HuH-7 (cell line): Measurements from ENCODE around the gene TUSC2.

Experiments
- DNase-seq: peaks from one replicate; pipeline ENCODE4 v3.0.0; 2011; ENCODE audit warnings: low spot score

Gene TUSC2

GRCh38 chr3:50327943-50328691, at the start of gene TUSC2:
TSS of gene TUSC2 (minus strand) at chr3:50328223. CDS start at chr3:50328099, 124 bp downstream.
- DNase-seq, result peak; percentile 98

DNA sequence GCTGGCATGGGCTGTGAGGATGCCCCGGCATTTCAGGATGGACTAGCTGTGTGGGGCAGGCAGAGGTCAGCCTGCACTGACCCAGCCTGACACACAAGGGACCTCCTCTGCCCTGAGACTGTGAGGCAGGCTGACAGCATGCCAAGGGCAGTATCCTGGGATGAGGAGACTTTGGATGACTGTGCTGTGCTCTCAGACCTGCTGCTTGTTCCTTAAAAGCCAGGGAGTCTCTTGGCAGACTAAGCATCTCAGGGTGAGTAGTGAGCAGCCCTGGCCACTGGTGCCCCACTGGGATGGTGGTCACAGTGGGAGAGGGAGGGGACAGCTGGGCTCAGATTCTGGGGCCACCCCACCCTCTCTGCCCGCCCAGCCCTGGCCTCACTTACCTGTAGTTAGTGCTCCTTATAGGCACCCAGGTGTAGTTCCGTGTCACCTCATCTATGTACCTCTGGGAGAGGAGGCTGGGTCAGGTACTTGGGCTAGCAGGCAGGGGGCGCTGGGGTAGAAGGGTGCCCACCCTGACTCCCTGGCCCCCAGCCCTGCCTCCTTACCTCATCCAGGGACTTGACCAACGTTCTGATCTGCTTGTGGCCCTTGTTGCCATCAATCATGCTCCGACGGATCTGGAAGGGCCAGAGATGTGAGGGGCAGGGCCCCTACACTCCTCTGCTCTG, 47.4 kb upstream of the TUSC2 start:
- DNase-seq, result no peak

DNA sequence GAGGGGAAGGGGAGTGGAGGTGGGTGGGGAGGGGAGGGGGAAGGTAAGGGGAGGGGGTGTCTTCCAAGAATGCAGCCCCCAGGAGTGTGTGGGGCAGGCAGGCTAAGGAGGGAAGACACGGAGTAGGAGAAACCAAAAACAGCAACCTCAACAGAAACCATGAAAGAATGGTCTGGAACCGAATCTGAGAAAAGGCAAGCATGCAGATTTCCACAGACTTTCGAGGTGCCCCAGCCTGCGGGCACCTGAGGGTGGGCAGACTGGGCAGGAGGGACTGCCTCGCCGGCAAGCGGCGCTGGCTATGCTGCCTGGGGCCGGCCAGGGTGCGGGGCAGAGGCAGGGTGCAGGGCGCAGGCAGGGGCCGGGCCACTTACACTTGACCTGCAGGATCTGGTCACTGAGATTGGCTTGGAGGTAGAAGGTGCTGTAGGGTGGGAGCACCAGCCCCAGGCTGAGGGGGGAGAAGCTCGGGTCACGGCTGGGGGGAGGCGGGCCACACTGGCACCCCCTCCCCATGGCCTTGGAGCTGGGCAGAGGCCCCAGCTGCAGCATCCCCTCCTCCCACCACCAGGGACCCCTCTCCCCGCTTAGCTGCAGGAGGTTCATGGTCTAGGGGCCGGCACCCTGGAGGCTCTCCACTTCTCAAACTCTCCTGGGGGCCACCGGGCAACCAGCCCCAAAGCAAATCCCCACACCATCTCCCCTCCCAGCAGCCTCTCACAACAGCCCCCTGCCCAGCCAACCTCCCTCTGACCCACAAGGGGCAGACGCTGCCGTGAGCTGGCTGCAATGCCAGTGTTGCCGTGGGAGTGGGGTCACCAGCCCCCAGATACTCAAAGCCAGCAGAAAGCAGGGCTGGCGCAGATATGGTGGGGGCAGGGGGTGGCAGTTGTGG, 46.6 kb upstream of the TUSC2 start:
- DNase-seq, result no peak

DNA sequence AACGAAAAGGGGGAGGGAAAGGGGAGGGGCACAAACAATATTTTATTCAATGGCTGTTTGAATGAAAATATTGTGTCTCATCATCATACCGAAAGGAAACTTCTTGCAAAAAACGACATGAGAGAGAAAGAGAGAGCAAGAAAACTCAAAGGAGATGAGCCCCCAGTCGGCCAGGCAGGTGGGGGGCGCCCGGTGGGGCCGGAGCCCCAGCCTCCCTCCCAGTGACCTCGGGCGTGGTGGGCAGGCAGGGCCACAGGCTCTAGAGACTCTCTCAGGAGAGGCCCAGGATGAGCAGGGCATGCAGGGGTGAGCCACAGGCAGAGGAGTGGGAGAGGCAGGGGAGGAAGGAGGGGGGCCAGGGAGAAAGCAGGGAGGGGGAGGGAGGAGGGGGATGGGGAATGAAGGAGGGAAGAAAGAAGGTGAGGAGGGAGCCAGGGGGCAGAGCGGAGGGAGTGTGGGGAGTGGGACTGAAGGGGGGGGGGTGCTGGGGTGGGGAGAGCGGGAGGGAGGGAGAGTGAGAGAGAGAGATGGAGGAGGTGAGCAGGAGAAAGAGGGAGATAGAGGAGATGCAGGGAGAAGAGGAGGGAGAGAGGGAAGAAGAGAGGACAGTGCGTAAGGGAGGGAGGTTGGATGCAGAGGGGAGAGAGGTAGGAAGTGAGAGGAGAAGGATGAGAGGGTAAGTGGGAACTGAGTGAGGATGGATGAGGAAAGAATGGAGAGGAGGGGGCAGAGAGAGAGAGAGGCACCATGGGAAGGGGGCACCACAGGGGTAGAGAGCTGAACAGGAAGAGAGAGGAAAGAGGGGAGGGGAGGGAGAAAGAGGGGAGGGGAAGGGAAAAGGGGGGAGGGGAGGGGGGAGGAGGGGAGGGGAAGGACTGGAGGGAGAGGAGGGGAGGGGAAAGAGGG, 45.4 kb upstream of the TUSC2 start:
- no peak for DNase-seq

- DNase-seq, result peak; percentile 45
These were observed 44.3 kb upstream of the TUSC2 start for GRCh38 chr3:50372349-50372748.

DNA sequence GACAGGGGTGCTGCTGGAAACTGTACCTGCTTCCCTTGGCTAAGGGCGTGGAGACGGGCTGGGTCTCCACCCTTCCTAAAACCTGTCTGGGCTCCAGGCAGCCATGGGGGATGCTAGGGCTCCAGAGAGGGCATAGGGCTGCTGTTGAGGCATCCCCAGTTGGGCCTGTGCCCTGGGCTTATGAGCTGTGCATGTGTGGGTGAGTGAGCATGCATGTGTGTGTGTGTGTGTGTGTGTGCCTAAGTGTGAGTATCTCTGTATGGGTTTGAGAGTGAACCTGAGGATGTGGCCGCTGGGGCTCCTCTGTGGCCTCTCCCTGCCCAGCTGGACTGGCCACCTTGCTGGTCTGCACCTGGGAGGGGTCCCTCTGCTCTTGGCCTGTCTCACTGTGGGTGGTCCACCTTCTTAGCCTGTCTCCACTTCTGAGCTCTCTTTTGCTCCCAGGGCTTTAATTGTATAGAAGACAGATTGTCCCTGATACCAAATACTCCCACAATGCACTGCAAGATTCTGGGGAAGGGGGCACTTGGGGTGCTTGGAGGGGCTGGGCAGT, 43.2 kb upstream of the TUSC2 start:
- DNase-seq, result no peak

GRCh38 chr3:50370594-50370993, 42.6 kb upstream of the TUSC2 start:
- DNase-seq, result peak; percentile 55

DNA sequence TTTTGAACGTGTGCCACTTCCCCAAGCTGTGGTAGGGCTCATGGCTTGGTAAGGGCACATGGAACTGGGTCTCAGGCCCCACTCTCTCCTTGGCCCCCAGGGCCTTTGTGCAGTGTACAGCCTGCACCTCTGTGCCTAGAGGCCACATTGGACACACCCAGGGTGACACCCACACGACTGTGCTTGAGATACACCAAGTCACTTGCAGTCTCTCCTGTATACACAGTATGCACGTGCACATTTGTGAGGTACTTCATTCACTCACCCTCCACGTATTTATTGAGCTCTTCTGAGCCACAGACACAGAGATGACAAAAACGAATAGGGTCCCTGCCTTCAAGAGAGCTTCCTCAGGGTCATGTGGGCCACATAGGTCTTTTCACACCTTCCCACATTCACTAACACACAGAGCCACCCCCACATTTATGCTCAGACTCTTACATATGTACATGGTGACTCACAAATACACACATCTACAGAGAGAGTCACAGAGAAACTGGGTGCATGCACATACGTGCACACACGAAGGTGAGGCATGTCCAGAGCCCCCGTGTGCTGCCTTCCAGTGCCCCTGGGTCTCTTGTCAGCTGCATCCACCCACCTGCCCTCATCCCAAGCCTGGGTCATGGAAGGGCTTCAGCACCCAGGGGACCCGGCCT, 41.1 kb upstream of the TUSC2 start:
- DNase-seq, result no peak

- no peak for DNase-seq
These were observed 37.8 kb upstream of the TUSC2 start for GRCh38 chr3:50365842-50366220.

- peak; percentile 85 for DNase-seq
These were observed 37.2 kb upstream of the TUSC2 start for GRCh38 chr3:50365080-50365841.

GRCh38 chr3:50364573-50365079, 36.6 kb upstream of the TUSC2 start:
- DNase-seq, result no peak

- DNase-seq, result no peak
These were observed 31.7 kb upstream of the TUSC2 start for GRCh38 chr3:50359760-50360110.

DNA sequence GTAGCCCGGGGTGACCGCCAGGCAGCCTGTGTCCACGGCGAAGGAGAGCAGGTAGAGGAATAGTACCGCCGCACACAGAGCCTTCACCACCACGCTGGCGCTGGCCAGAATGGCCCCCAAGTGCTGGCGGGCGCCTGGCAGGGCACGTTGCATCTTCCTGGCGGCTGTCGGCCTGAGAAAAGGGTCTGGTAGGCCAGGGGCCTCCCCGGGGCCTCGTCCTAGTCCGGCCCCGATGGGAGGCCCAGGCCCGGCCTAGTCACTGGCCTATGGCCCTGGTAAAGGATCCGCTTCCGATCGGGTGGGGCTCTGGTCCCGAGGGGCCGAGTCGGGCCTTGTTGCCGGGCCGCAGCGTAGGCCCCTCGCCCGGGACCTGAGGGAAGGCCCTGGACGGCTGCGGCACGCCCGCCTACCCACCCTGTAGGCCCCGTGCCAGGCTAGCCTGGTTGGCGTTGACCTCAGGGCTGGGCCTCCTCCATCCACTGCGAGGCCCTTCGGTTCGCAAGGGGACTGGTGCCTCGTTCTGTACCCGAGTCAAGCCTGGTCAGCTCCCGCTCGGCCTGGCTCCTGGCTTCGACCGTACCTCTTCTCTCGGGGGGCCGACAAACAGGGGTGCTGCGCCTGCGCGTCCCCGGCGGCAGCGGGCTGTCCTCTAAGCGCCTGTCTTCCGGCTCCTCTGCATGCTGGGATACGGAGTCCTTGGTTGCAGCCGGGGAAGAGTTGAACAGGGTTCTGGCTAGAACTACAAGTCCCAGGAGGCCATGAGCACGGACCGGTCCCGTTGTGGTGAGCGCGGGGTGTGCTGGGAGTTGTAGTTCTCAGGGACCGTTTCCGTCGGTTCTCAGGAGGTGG, 31.1 kb upstream of the TUSC2 start, which contains the start of gene TMEM115:
TSS of gene TMEM115 (minus strand) at position 611 of the 849 bp plus-strand sequence. CDS start at position 153, 458 bp downstream.
- DNase-seq, result peak; percentile 98

- no peak for DNase-seq
These were observed 30.4 kb upstream of the TUSC2 start for GRCh38 chr3:50358355-50358910.

DNA sequence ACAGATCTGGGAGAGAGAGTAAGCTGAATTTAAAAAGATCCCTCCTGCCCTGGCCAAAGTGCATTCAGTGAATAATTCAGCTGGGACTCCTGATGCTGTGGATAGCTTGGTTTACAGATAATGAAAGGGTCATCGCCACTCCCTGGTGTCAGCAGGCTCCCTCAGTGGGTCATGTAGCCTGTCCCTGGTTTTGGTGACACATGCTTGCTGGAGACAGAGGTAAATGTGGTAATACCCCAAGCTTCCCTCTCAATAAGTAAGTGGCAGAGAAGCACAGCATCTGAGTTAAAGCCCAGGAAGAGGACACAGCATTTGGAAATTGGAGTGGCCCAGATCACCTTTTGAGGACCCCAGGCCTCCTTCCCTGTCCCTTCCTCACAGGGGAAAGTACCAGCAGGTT, 29.5 kb upstream of the TUSC2 start:
- no peak for DNase-seq

DNA sequence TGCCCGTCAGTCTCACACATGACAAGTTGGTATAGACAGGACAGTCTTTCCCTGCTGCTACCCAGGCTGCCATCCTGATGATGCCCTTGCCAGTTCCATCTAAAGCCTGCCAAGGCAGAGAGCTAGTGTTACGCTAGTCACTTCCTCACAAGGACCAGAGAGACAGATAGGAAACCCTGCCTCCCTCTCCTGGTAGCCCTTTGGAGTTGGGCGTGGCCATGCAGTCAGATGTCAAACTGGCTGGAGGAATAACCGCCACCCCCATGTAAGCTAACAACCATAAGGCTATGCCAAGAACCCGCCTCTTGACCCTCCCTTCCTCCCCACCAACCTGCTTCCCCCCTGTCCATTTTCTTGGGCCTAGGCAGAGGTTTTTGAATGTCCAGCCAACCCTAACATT, 28.5 kb upstream of the TUSC2 start:
- no peak for DNase-seq

GRCh38 chr3:50355829-50356552, 28.0 kb upstream of the TUSC2 start:
- DNase-seq, result no peak

DNA sequence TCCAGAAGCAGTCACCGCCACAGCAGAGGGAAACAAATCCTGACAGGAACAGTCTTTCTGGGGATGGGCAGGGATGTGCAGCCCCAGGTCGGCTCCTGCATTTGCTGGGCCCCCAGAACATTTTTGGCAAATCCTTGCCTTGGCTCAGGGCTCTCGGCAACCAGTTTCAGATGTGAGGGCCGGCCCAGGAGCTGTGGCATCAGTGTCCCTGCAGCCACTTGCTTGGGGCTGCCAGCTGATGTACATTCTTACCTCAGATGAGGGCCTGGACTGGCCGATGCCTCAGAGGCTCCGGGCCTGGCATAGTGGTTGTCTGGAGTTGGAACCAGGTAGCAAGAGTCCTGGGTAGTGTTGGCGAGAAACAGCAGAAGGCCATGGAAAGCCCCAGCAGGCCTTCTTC, 26.8 kb upstream of the TUSC2 start:
- DNase-seq, result no peak
